Hippocampal formation (tissue), 2 donors: ENCODE results near the gene CEL.
"Not testable (repeated sequence)": the region's sequence is repeated elsewhere in the genome, so short reads cannot be mapped to it uniquely, and the experiment has no call there.

Experiments
- DNase-seq, 2 donors: peaks; one replicate each; lab custom pipeline; 2025; lab: John Stamatoyannopoulos, UW

The CEL gene

DNA sequence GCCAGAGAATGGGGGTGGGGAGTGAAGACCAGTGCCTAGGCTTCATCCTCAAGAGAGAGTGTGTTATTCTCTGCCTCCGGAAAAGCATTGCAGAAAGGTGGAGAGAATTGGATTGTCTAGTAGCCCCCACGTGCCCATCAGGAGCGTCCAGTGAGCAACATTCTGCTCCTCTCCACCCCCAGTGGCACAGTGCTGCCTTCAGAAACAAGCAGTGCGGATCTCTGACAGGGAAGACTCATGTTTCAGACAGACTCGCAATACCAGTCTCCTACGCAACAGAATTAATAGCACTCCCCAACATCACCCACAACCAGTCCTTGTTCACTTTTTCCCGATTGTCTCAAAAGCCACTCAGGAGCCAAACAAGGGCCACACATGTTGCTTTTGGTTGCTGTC, 14.9 kb upstream of the CEL start:
- DNase-seq: no peak

DNA sequence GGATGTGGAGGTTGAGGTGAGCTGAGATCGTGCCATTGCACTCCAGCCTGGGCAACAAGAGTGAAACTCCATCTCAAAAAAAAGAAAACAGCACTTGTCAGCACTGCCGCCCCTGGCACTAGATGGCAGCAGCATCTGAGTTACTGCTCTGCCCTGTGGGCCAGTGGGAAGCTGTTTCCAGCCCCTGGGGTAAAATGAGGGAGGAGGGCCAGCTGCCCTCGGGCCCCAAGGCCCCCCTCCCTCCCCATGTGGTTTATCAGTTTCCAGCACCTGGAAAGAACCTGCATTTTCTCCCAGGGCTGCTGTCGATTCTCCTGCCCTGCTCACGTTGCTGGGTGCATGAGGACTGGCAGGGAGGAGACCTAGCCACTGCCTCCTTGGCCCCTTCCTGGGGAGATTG, 13.2 kb upstream of the CEL start:
- peak; percentile 10 to 24 for DNase-seq

DNA sequence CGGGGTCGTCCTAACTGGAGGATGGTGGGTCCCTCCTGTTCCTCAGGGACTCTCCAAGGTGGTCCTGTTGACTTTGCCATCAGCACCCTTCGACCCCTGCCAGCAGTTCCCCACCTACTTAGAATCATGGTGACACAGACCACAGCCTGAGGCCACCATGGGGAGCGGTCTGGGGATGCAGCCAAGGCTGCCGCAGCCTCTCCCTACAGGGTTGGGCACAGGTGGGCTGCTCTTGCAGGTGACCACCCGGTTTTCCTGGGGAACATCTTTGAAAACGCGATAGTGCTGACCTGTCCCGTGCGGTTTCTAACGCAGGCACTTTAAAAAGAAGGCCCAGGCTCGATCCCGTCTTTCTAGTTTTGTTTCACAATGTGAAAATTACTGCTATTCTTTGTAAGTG, 12.7 kb upstream of the CEL start:
- DNase-seq: no peak

DNA sequence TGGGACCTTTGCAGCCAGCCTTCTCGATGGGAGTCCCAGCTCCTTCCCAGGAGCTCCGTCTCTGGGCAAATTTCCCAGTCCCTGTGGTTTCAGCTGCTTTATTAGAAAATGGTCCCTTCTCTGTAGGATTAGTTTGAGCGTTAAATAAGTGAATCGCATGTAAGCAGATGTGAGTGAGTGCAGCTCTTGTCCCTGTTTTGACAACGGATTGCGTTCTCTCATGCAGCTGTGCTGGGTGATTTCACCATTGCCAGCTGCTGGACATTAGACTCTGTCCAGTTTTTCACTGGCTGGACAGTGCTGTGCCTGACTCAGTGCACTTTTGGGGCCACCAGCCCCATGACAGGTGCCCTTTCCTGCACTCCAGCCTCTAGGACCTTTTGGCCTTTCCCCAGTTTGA, 11.6 kb upstream of the CEL start:
- DNase-seq: peak; percentile 39 to 51

DNA sequence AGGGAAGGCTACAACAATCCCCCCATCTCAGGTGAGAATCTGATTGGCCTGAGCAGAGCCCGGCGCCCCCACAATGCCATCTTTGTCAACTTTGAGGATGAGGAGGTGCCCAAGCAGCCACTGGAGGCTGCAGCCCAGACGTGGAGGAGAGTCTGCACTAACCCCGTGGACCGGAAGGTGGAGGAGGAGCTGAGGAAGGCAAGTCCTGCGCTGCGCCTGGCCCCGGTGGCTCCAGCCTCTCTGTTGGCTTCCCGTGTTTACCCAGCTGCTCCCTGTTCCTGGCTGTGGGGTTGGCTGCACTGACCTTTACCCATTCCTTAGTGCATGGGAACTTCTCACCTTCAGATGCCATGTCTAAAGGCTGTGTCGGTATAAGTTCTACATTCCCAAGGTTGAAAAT, 11.0 kb upstream of the CEL start:
- DNase-seq: no peak

DNA sequence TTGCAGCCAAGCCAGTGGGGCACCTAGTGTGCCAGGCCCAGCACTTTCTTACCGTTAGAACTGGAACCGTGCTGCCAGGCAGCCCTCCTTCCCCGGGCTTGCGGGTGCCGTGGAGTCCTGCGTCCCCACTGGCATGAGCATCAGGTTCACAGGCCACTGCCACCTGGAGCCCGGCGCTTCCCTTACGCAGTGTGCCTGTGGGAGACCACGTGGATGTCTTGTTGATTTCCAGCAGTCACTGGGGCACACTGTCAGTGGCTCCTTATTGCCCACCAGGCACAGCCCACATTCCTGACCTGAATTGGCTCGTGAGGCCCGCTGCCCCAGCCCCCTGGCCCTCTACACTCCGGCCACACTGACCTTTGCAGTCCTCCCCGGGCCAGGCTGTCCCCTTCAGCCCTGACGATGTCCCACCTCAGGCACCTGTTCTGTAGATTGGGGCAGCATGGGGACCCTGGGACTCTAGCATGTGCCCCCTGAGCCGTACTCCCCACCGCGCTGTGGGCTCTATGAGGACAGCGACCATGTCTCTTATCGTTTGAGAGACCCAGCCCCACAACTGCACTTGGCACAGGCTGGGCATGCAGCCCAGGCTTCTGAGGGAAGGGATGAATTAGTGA, 10.4 kb upstream of the CEL start:
- no peak for DNase-seq

DNA sequence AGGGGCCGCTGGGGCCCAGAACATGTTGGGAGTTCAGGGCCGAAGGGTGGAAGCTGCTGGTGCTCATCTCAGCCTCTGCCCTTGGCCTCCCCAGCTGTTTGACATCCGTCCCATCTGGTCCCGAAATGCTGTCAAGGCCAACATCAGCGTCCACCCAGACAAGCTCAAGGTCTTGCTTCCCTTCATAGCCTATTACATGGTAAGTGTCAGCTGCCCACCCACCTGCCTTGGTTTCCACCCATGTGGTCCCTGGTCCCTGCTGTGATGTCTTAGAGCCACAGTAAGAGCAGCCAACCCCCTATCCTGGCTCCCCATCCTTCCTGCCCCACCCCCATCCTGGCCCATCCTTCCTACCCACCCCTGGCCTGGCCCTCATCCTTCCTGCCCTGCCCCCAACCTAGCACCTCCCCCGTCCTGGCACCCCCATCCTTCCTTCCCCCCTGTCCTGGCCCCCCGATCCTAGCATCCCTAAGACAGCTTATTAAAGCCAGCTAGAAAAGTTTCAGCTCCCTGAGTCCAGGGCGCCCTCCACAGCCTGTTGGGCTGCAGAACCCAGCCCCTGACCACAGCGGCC, 9.7 kb upstream of the CEL start:
- no peak for DNase-seq

DNA sequence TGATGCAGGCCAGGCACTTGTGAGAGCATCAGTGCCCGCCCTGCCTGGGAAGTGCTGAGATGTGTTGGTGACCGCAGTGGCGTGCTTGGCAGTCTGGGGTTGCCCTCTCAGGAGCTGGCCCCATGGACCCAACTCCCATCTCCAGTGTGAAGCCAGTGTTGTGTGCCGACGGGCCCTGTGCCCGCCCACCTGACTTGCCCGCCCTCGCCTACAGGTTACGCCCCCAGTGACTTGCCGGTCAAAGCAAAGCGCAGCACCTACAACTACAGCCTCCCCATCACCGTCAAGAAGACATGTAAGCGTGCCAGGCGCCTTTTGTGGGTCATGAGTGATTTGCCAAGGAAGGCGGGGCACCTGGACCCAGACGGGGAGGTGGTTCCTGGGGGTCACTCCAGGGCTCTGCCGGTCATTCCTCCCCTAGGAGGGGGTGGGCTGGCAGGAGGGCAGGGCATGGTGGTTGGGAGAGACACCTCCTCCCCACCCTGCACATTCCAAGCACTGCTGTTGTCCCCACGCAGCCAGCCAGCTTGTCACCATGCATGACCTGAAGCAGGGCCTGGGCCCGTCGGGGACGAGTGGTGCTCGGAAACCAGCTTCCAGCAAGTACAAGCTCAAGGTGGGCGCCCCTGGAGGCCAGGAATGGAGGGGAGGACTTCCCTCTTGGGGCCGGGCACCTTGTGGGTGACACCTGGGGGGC, 7.4 kb upstream of the CEL start:
- DNase-seq: no peak

DNA sequence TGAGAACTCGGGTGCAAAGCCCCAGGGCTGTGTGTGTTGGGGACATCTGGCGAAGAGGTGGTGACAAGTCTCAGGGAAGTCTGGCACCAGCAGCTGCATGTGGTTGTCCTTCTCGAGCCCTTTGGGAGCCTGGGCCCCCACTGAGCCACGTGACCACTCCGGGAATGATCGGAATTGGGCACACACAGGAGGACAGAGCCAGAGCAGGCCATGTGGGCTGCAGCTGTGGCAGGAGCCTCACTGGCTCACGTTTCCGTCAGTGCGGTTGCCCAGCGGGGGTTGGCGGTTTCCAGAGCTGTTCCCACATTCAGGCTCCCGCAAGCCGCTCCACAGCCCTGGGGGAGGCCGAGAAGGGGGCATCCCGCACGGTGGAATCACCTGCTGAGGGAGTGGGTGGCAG, 6.8 kb upstream of the CEL start:
- DNase-seq: no peak

DNA sequence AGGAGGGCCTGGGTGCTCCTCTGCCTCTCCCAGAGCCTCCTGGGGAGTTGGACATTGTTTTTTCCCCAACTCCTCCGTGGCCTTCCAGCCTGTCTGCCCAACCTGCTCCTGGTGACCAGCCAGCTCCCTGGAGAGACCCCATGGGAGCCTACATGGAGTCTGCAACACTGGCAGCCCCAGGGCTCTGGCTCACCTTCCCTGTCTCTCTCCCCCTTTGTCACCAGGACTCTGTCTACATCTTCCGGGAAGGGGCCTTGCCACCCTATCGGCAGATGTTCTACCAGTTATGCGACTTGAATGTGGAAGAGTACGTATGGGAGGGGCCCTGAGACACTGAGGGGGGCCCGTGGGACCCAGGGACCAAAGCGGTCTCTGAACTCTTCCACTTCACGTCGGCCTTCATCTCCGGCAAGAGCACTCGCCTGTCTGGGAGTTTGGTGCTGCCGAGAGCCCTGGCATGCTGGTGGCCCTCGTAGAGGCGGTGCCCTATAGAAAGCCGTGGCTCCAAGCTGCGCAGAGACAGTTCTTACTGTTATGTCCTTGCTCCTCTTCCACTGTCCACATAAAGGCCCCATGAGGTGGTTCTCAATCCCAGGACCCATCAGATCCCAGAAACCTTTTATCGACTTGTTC, 5.9 kb upstream of the CEL start:
- no peak for DNase-seq

DNA sequence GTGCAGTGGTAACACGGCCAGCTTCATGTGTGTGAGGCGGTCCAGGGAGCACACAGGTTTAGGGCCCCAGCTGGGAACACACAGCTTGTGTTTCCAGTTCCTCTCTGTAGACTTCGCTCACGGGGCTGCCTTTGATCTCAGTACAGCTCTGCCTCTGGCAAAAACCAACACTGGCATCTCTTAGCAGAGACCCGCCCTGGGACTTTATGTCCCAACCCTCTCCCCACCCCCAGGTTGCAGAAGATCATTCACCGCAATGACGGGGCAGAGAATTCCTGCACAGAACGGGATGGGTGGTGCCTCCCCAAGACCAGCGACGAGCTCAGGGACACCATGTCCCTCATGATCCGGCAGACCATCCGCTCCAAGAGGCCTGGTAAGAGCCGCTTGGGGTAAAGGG, 5.2 kb upstream of the CEL start:
- no peak for DNase-seq

DNA sequence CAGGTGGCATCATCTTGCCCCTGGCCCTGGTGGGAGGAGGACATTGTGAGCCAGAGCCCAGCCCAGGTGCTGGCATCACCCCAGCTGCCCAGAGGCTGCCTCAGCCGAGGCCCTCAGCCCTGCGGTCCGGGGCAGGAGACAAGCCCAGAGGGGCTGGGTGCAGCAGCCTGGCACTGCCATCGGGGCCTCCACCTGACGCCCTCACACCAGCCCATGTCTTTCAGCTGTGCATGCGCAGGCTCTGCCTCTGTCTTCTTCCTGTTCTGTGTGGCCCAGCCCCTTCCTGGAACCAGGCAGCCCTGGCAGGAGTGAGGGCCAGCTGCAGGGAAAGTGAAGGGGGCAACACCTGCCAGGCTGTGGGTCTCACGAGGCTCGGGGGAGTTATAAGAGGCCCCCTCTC, 4.8 kb upstream of the CEL start:
- no peak for DNase-seq

DNA sequence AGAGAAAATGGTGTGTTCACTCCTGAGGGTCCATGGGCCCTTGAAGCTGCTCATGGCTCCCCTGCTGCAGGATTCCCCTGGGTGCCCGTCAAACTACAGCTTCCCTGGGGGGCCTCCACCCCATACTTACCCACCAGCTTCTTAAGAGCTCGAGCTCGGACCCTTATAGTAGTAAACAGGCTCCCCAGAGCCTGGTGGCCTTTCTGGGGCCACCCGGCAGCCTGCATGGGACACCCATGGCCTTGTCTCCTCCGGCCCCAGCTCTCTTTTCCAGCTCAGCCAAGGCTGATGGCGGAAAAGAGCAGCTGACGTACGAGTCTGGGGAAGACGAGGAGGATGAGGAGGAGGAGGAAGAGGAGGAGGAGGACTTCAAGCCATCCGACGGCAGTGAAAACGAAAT, 4.2 kb upstream of the CEL start:
- no peak for DNase-seq

DNA sequence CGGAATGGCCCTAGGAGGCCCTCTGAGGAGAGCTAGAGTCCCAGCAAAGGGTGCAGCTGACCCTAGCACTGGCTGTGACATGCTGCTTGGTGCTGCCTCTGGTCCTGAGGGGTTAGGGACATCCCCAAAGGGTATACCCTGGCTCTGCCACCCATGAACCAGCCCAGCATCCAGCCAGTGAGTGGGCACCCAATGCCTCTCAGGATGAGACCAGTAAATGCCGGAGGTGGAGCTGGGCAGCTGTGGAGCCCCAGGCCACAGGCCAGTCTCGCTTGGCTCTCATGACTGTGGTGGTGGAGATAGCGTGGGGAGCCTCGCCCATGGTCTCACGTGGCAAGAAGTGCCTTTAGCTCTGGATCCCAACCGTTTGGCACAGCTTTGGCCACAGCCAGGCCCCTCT, 3.7 kb upstream of the CEL start:
- DNase-seq: no peak

DNA sequence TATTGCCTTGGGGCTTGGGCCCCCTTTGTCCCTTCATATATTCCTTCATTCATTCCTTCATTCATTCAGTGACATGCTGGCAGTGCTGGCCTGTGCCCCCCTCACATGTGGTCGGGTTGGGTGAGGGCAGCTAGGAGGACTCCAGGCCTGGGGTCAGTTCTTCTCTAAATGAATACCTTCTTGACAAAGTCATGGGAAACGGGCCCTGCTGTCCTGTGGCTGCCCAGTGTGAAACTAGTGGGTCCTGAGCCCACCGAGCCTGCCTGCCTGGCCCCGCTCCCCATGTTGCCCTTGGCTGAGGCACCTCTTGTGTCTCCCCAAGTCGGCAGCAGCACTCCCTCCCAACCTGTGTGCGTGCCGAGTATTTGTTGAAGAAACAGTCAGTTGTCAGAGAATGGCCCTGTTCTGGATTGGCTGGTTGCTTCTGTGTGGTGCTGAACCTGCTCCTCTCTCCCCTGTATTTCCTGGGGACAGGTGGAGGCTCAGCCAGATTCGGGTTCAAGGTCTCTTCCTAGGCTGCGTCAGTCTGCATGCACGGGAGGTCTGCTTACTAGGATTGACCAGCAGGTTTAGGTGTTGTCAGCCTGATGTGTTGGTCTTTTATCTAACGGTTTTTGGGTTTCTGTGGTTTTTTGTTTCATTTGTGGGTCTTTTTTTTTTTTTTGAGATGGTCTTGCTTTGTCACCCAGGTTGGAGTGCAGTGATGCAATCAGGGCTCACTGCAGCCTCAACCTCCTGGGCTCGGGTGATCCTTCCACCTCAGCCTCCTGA, 3.0 kb upstream of the CEL start:
- DNase-seq: no peak

DNA sequence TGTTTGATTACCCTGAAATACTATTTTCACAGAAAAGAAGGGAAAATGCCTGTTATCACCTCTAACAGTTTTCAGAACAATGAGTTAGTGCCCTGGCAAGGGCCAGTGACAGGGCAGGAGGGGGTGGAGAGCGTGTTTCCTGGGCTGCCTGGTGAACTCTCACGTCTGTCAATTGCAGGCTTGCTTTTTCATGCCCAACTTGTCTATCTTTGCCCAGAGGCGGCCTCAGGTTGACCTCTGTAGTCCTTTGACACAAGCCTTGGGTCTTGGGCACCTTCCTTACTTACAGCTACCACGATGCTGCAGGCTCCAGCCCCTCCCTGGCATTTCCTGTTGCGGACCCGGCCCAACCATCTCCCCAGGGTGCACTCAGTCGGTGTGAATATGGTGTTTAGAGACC, 2.2 kb upstream of the CEL start:
- DNase-seq: no peak

DNA sequence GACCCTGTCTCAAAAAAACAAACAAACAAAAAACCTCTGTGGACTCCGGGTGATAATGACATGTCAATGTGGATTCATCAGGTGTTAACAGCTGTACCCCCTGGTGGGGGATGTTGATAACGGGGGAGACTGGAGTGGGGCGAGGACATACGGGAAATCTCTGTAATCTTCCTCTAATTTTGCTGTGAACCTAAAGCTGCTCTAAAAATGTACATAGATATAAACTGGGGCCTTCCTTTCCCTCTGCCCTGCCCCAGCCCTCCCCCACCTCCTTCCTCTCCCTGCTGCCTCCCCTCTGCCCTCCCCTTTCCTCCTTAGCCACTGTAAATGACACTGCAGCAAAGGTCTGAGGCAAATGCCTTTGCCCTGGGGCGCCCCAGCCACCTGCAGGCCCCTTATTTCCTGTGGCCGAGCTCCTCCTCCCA, 1.4 kb upstream of the CEL start:
- DNase-seq: no peak

DNA sequence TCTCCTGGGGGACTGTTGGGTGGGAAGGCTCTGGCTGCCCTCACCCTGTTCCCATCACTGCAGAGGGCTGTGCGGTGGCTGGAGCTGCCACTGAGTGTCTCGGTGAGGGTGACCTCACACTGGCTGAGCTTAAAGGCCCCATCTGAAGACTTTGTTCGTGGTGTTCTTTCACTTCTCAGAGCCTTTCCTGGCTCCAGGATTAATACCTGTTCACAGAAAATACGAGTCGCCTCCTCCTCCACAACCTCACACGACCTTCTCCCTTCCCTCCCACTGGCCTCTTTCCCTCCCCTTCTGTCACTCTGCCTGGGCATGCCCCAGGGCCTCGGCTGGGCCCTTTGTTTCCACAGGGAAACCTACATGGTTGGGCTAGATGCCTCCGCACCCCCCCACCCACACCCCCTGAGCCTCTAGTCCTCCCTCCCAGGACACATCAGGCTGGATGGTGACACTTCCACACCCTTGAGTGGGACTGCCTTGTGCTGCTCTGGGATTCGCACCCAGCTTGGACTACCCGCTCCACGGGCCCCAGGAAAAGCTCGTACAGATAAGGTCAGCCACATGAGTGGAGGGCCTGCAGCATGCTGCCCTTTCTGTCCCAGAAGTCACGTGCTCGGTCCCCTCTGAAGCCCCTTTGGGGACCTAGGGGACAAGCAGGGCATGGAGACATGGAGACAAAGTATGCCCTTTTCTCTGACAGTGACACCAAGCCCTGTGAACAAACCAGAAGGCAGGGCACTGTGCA, 590 bp upstream of the CEL start:
- DNase-seq: not testable (repeated sequence)

DNA sequence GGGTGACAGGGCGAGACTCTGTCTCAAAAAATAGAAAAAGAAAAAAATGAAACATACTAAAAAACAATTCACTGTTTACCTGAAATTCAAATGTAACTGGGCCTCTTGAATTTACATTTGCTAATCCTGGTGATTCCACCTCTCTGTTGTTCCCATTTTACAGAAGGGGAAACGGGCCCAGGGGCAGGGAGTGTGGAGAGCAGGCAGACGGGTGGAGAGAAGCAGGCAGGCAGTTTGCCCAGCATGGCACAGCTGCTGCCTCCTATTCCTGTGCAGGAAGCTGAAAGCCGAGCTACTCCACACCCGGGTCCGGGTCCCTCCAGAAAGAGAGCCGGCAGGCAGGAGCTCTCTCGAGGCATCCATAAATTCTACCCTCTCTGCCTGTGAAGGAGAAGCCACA, 788 bp downstream of the CEL start:
- DNase-seq: not testable (repeated sequence)

DNA sequence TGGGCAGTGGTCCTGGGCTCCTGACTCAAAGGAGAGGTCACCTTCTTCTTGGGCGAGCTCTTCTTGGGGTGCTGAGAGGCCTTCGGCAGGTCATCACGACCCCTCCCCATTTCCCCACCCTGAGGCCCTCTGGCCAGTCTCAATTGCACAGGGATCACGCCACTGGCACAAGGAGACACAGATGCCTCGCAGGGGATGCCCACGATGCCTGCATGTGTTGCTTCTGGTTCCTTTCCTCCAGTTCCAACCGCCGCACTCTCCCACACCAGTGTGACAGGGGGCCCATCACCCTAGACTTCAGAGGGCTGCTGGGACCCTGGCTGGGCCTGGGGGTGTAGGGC, 1.3 kb downstream of the CEL start:
- no peak for DNase-seq

DNA sequence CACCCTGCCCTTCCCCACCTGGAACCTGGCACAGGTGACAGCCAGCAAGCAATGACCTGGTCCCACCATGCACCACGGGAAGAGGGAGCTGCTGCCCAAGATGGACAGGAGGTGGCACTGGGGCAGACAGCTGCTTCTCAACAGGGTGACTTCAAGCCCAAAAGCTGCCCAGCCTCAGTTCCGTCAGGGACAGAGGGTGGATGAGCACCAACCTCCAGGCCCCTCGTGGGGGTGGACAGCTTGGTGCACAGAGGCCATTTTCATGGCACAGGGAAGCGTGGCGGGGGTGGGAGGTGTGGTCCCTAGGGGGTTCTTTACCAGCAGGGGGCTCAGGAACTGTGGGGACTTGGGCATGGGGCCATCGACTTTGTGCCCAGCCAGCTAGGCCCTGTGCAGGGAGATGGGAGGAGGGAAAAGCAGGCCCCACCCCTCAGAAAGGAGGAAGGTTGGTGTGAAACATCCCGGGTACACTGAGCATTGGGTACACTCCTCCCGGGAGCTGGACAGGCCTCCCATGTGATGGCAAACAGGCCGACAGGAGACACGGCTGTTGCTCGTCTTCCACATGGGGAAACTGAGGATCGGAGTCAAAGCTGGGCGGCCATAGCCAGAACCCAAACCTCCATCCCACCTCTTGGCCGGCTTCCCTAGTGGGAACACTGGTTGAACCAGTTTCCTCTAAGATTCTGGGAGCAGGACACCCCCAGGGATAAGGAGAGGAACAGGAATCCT, 1.9 kb downstream of the CEL start:
- no peak for DNase-seq
